HG03103 (cell line): Measurements from ENCODE around the gene CCR7.
"Not testable (repeated sequence)": the region's sequence is repeated elsewhere in the genome, so short reads cannot be mapped to it uniquely, and the experiment has no call there.

ENCODE experiments used
- ATAC-seq: cut with Tn5 transposase; IDR thresholded peaks from one replicate; pipeline ENCODE4 v1.9.1; 2021; ENCODE audit warnings: low read depth; ENCODE audit not compliant: unreplicated experiment

Gene CCR7

GRCh38 chr17:40552806-40553693 is 12.2 kb downstream of the CCR7 start:
- ATAC-seq, result no peak

- no peak for ATAC-seq
Measured at GRCh38 chr17:40551879-40552768, 13.1 kb downstream of the CCR7 start.

- no peak for ATAC-seq
Measured at GRCh38 chr17:40551091-40551878, 14.0 kb downstream of the CCR7 start.

- no peak for ATAC-seq
Measured at GRCh38 chr17:40550608-40551007, 14.7 kb downstream of the CCR7 start.

GRCh38 chr17:40548982-40549685 is 16.1 kb downstream of the CCR7 start:
- ATAC-seq, result no peak

GRCh38 chr17:40548491-40548981 is 16.7 kb downstream of the CCR7 start:
- ATAC-seq, result no peak

GRCh38 chr17:40547785-40548478 is 17.3 kb downstream of the CCR7 start:
- ATAC-seq, result no peak

GRCh38 chr17:40547079-40547784 is 18.0 kb downstream of the CCR7 start:
- no peak for ATAC-seq

GRCh38 chr17:40546497-40546896 is 18.8 kb downstream of the CCR7 start:
- ATAC-seq, result not testable (repeated sequence)

- no peak for ATAC-seq
Measured at GRCh38 chr17:40545660-40546059, 19.6 kb downstream of the CCR7 start.

GRCh38 chr17:40542558-40543411 is 22.5 kb downstream of the CCR7 start:
- no peak for ATAC-seq

GRCh38 chr17:40541873-40542557 is 23.3 kb downstream of the CCR7 start:
- ATAC-seq, result no peak

- no peak for ATAC-seq
Measured at GRCh38 chr17:40541060-40541872, 24.0 kb downstream of the CCR7 start.

GRCh38 chr17:40540448-40540847 is 24.8 kb downstream of the CCR7 start:
- no peak for ATAC-seq

GRCh38 chr17:40539711-40540411 is 25.4 kb downstream of the CCR7 start:
- ATAC-seq, result no peak
